HepG2 (cell line): ENCODE results near the gene CERS3. TPM values are rescaled to one million over a fixed set of nuclear protein-coding genes. Genes with fewer than 3 reads are reported as not detected.

ENCODE experiments used
- FOSL1 ChIP-seq: sonication (generic); formaldehyde crosslinking; IDR thresholded peaks from 2 replicates; pipeline ENCODE4 v1.9.0; 2021; ENCODE audit warnings: missing genetic modification reagents, borderline replicate concordance
- FOXP4 ChIP-seq: sonication (generic); formaldehyde crosslinking; IDR thresholded peaks from 2 replicates; pipeline ENCODE4 v1.4.0; 2020; ENCODE audit warnings: missing genetic modification reagents
- HDAC1 ChIP-seq: sonication (generic); formaldehyde crosslinking; IDR thresholded peaks from 2 replicates; pipeline ENCODE4 v1.5.1; 2020; ENCODE audit warnings: mild to moderate bottlenecking, missing genetic modification reagents
- MBNL3 ChIP-seq: fragments of 250-450 bp; sonication (Bioruptor Pico); conservative IDR thresholded peaks from 2 replicates; pipeline ENCODE4 v1.8.0; 2022; ENCODE audit warnings: mild to moderate bottlenecking, inconsistent platforms
- NFYB ChIP-seq: sonication (generic); formaldehyde crosslinking; IDR thresholded peaks from 2 replicates; pipeline ENCODE4 v1.4.0; 2020; ENCODE audit warnings: missing genetic modification reagents
- POLR2G ChIP-seq: fragments of 200-400 bp; formaldehyde crosslinking; IDR thresholded peaks from 2 replicates; pipeline ENCODE4 v1.6.1; 2018; ENCODE audit warnings: mild to moderate bottlenecking, low read depth, low read length, moderate library complexity
- TBX3 ChIP-seq: fragments of 450-650 bp; IDR thresholded peaks from 2 replicates; pipeline ENCODE4 v1.6.1; 2017; ENCODE audit warnings: antibody characterized with exemption, mild to moderate bottlenecking, inconsistent platforms, borderline replicate concordance
- ZBTB1 ChIP-seq: sonication (generic); formaldehyde crosslinking; IDR thresholded peaks from 2 replicates; pipeline ENCODE4 v1.4.0; 2020; ENCODE audit warnings: missing genetic modification reagents, borderline replicate concordance
- ZNF44 ChIP-seq: sonication (generic); formaldehyde crosslinking; IDR thresholded peaks from 2 replicates; pipeline ENCODE4 v1.5.1; 2020; ENCODE audit warnings: mild to moderate bottlenecking, missing genetic modification reagents
- ZNF460 ChIP-seq: sonication (generic); formaldehyde crosslinking; IDR thresholded peaks from 2 replicates; pipeline ENCODE4 v1.5.1; 2020; ENCODE audit warnings: missing genetic modification reagents, mild to moderate bottlenecking, borderline replicate concordance
- ZNF501 ChIP-seq: sonication (generic); formaldehyde crosslinking; IDR thresholded peaks from 2 replicates; pipeline ENCODE4 v1.5.1; 2020; ENCODE audit warnings: mild to moderate bottlenecking, moderate library complexity, missing genetic modification reagents
- ZNF800 ChIP-seq: sonication (generic); formaldehyde crosslinking; IDR thresholded peaks from 2 replicates; pipeline ENCODE4 v1.4.0; 2020; ENCODE audit warnings: missing genetic modification reagents
- ZNF850 ChIP-seq: sonication (generic); formaldehyde crosslinking; conservative IDR thresholded peaks from 2 replicates; pipeline ENCODE4 v1.9.0; 2021; ENCODE audit warnings: mild to moderate bottlenecking, missing genetic modification reagents
- polyA plus RNA-seq, 8 experiments: library from polyadenylated mRNA; depleted of rRNA in 3 of 8; stranded (reverse) in 7 of 8; unstranded in 1 of 8; fragments of >200 nt; fragmentation: Illumina TruSeq in 4 of 8; extraction: Trizol in 4 of 8; gene quantifications; 2 replicates each; pipeline versions ENCODE4 v1.2.1 to v1.2.3, GENCODE V29; 2011 to 2016; ENCODE audit warnings: low read depth in 4 of 8, missing spikeins in 1 of 8, mixed read lengths in 1 of 8; ENCODE audit not compliant: insufficient read depth in 1 of 8
- total RNA-seq, 5 experiments: library from RNA; depleted of rRNA; stranded (reverse); fragments of >200 nt; fragmentation: Illumina TruSeq; extraction: Trizol; gene quantifications; 2 replicates each; pipeline ENCODE4 v1.2.3, GENCODE V29; 2016; ENCODE audit warnings: low read depth in 1 of 5
- TF ChIP-seq, protein P1 (sequence below): sonication (generic); formaldehyde crosslinking; IDR thresholded peaks from 2 replicates; pipeline ENCODE4 v1.4.0; 2020; ENCODE audit warnings: missing genetic modification reagents
- TF ChIP-seq, protein P2 (sequence below): sonication (generic); formaldehyde crosslinking; IDR thresholded peaks from 2 replicates; pipeline ENCODE4 v1.4.0; 2020; ENCODE audit warnings: missing genetic modification reagents, borderline replicate concordance

CERS3 gene
- total and polyA plus RNA-seq, 2 of the 13 experiments (the other 11 are each of a cell fraction or from before 2014, with no cell fraction given) = not detected

GRCh38 chr15:100350434-100351226 lies 178.1 kb downstream of the CERS3 start (continued):
- TF ChIP-seq FOSL1 (CRISPR knock-in tag) (no peak), ZNF44 (CRISPR knock-in tag) (no peak), ZNF850 (CRISPR knock-in tag) (no peak), ZBTB1 (CRISPR knock-in tag) (no peak), MBNL3 (CRISPR knock-in tag) (no peak), ZNF460 (no peak), POLR2G (no peak), NFYB (CRISPR knock-in tag) (no peak), ZNF800 (no peak), FOXP4 (CRISPR knock-in tag) (peak; percentile 85), HDAC1 (CRISPR knock-in tag) (no peak), TBX3 (no peak), ZNF501 (CRISPR knock-in tag) (peak; percentile 61; the same call in 1 of the 2 replicates)
- TF ChIP-seq, protein P1, sequence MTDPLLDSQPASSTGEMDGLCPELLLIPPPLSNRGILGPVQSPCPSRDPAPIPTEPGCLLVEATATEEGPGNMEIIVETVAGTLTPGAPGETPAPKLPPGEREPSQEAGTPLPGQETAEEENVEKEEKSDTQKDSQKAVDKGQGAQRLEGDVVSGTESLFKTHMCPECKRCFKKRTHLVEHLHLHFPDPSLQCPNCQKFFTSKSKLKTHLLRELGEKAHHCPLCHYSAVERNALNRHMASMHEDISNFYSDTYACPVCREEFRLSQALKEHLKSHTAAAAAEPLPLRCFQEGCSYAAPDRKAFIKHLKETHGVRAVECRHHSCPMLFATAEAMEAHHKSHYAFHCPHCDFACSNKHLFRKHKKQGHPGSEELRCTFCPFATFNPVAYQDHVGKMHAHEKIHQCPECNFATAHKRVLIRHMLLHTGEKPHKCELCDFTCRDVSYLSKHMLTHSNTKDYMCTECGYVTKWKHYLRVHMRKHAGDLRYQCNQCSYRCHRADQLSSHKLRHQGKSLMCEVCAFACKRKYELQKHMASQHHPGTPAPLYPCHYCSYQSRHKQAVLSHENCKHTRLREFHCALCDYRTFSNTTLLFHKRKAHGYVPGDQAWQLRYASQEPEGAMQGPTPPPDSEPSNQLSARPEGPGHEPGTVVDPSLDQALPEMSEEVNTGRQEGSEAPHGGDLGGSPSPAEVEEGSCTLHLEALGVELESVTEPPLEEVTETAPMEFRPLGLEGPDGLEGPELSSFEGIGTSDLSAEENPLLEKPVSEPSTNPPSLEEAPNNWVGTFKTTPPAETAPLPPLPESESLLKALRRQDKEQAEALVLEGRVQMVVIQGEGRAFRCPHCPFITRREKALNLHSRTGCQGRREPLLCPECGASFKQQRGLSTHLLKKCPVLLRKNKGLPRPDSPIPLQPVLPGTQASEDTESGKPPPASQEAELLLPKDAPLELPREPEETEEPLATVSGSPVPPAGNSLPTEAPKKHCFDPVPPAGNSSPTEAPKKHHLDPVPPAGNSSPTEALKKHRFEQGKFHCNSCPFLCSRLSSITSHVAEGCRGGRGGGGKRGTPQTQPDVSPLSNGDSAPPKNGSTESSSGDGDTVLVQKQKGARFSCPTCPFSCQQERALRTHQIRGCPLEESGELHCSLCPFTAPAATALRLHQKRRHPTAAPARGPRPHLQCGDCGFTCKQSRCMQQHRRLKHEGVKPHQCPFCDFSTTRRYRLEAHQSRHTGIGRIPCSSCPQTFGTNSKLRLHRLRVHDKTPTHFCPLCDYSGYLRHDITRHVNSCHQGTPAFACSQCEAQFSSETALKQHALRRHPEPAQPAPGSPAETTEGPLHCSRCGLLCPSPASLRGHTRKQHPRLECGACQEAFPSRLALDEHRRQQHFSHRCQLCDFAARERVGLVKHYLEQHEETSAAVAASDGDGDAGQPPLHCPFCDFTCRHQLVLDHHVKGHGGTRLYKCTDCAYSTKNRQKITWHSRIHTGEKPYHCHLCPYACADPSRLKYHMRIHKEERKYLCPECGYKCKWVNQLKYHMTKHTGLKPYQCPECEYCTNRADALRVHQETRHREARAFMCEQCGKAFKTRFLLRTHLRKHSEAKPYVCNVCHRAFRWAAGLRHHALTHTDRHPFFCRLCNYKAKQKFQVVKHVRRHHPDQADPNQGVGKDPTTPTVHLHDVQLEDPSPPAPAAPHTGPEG (CRISPR knock-in tag) = 0 out of 2 replicates have a peak, but pooled peaks have one; percentile 3
- TF ChIP-seq, protein P2, sequence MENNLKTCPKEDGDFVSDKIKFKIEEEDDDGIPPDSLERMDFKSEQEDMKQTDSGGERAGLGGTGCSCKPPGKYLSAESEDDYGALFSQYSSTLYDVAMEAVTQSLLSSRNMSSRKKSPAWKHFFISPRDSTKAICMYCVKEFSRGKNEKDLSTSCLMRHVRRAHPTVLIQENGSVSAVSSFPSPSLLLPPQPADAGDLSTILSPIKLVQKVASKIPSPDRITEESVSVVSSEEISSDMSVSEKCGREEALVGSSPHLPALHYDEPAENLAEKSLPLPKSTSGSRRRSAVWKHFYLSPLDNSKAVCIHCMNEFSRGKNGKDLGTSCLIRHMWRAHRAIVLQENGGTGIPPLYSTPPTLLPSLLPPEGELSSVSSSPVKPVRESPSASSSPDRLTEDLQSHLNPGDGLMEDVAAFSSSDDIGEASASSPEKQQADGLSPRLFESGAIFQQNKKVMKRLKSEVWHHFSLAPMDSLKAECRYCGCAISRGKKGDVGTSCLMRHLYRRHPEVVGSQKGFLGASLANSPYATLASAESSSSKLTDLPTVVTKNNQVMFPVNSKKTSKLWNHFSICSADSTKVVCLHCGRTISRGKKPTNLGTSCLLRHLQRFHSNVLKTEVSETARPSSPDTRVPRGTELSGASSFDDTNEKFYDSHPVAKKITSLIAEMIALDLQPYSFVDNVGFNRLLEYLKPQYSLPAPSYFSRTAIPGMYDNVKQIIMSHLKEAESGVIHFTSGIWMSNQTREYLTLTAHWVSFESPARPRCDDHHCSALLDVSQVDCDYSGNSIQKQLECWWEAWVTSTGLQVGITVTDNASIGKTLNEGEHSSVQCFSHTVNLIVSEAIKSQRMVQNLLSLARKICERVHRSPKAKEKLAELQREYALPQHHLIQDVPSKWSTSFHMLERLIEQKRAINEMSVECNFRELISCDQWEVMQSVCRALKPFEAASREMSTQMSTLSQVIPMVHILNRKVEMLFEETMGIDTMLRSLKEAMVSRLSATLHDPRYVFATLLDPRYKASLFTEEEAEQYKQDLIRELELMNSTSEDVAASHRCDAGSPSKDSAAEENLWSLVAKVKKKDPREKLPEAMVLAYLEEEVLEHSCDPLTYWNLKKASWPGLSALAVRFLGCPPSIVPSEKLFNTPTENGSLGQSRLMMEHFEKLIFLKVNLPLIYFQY (CRISPR knock-in tag) = no peak
